SK-N-SH (cell line): ENCODE data around the gene FAM120A. TPM values are rescaled to one million over a fixed set of nuclear protein-coding genes. Genes with fewer than 3 reads are reported as not detected.

Source experiments
- CTCF ChIA-PET: fragments of 300-600, 350-600 bp; formaldehyde crosslinking; extraction: SDS; loops from one replicate; lab custom pipeline; 2021; lab: Yijun Ruan, JAX
- POLR2A ChIA-PET: fragments of 350-600 bp; sonication (Branson Sonifier 250); formaldehyde crosslinking; extraction: SDS; loops from one replicate; lab custom pipeline; 2020; ENCODE audit warnings: antibody characterized with exemption, inconsistent platforms; lab: Yijun Ruan, JAX
- DNase-seq: peaks from one replicate; pipeline ENCODE4 v3.0.0; 2012
- H2AFZ ChIP-seq: fragments of 200-600 bp; sonication (generic); 2 replicates; pipeline ENCODE4 v1.8.1; 2016; ENCODE audit warnings: antibody characterized with exemption, mild to moderate bottlenecking, low read depth
- H3F3A ChIP-seq: fragments of 200-600 bp; sonication (generic); replicated peaks from 2 replicates; pipeline ENCODE3; 2016; ENCODE audit warnings: antibody characterized with exemption, mild to moderate bottlenecking; ENCODE audit not compliant: insufficient read depth
- H3K27ac ChIP-seq, 2 experiments: fragments of 200-500 bp in 1 of 2; fragments of 200-600 bp in 1 of 2; sonication (Bioruptor generic) in 1 of 2; sonication (generic), shearing (Covaris generic) in 1 of 2; 2 replicates each; pipeline versions ENCODE4 v1.5.1 to v1.6.1; 2014 to 2016; ENCODE audit warnings: low read depth in 2 of 2, inconsistent platforms in 1 of 2, low read length in 1 of 2, mild to moderate bottlenecking in 1 of 2, mixed read lengths in 1 of 2
- H3K27me3 ChIP-seq: fragments of 200-600 bp; sonication (generic), shearing (Covaris generic); 2 replicates; pipeline ENCODE4 v1.6.1; 2016; ENCODE audit warnings: mixed run types; ENCODE audit not compliant: insufficient read depth
- H3K36me3 ChIP-seq, 2 experiments: fragments of 200-500 bp in 1 of 2; fragments of 200-600 bp in 1 of 2; sonication (Bioruptor generic) in 1 of 2; sonication (generic) in 1 of 2; replicated peaks in 1 of 2; 2 replicates each; pipeline versions ENCODE3 to v1.5.1; 2014 to 2016; ENCODE audit warnings: low read length in 1 of 2, mild to moderate bottlenecking in 1 of 2; ENCODE audit not compliant: insufficient read depth in 2 of 2, control insufficient read depth in 1 of 2
- H3K4me1 ChIP-seq, 2 experiments: fragments of 200-500 bp in 1 of 2; fragments of 200-600 bp in 1 of 2; sonication (Bioruptor generic) in 1 of 2; sonication (generic), shearing (Covaris generic) in 1 of 2; 2 replicates each; pipeline versions ENCODE4 v1.5.1 to v1.6.1; 2014 to 2016; ENCODE audit warnings: low read depth in 1 of 2, low read length in 1 of 2, mixed run types in 1 of 2; ENCODE audit not compliant: insufficient read depth in 2 of 2, control insufficient read depth in 1 of 2
- H3K4me2 ChIP-seq: fragments of 200-600 bp; sonication (generic), shearing (Covaris generic); 2 replicates; pipeline ENCODE4 v1.6.1; 2017; ENCODE audit warnings: mixed run types
- H3K4me3 ChIP-seq, 2 experiments: fragments of 200-500 bp in 1 of 2; fragments of 200-600 bp in 1 of 2; sonication (Bioruptor generic) in 1 of 2; sonication (generic), shearing (Covaris generic) in 1 of 2; 2 replicates each; pipeline versions ENCODE4 v1.5.1 to v1.8.1; 2014 to 2016; ENCODE audit warnings: low read depth in 2 of 2, inconsistent platforms in 1 of 2, low read length in 1 of 2, mild to moderate bottlenecking in 1 of 2, mixed read lengths in 1 of 2, moderate library complexity in 1 of 2
- H3K79me2 ChIP-seq: fragments of 200-600 bp; sonication (generic); 2 replicates; pipeline ENCODE4 v1.8.1; 2017; ENCODE audit warnings: mild to moderate bottlenecking; ENCODE audit not compliant: insufficient read depth
- H3K9ac ChIP-seq: fragments of 200-600 bp; sonication (generic); 2 replicates; pipeline ENCODE4 v1.6.1; 2017; ENCODE audit warnings: mixed run types
- H3K9me2 ChIP-seq: fragments of 200-600 bp; sonication (generic); 2 replicates; pipeline ENCODE4 v1.6.1; 2017; ENCODE audit warnings: mixed run types
- H3K9me3 ChIP-seq: fragments of 200-600 bp; sonication (generic); 2 replicates; pipeline ENCODE4 v1.6.1; 2017; ENCODE audit warnings: mixed run types, mild to moderate bottlenecking, moderate library complexity
- H4K20me1 ChIP-seq: fragments of 200-600 bp; sonication (generic); 2 replicates; pipeline ENCODE4 v1.6.1; 2017; ENCODE audit warnings: mild to moderate bottlenecking, mixed run types; ENCODE audit not compliant: insufficient read depth
- CHD2 ChIP-seq: fragments of 150-350 bp; IDR thresholded peaks from 2 replicates; pipeline ENCODE4 v1.6.1; 2018; ENCODE audit warnings: low read length; ENCODE audit not compliant: partially characterized antibody
- ELF1 ChIP-seq: IDR thresholded peaks from 2 replicates; pipeline ENCODE4 v1.4.0; 2012
- FOSL2 ChIP-seq: IDR thresholded peaks from 2 replicates; pipeline ENCODE4 v1.4.0; 2012; ENCODE audit warnings: low read depth, mild to moderate bottlenecking, moderate library complexity, borderline replicate concordance
- MEF2A ChIP-seq: IDR thresholded peaks from 2 replicates; pipeline ENCODE4 v1.4.0; 2012; ENCODE audit warnings: low read depth, borderline replicate concordance
- MXI1 ChIP-seq: IDR thresholded peaks from 2 replicates; pipeline ENCODE4 v1.6.1; 2012; ENCODE audit warnings: mild to moderate bottlenecking, low read depth, low read length, improper control_type of control experiment
- NFIC ChIP-seq: IDR thresholded peaks from 2 replicates; pipeline ENCODE4 v1.4.0; 2012; ENCODE audit warnings: borderline replicate concordance
- NRF1 ChIP-seq: IDR thresholded peaks from 2 replicates; pipeline ENCODE4 v1.6.1; 2012; ENCODE audit warnings: low read depth, mild to moderate bottlenecking, low read length
- POLR2AphosphoS5 ChIP-seq: IDR thresholded peaks from 2 replicates; pipeline ENCODE4 v1.6.1; 2012; ENCODE audit warnings: low read depth, low read length
- RAD21 ChIP-seq: IDR thresholded peaks from 2 replicates; pipeline ENCODE4 v1.6.1; 2012; ENCODE audit warnings: mild to moderate bottlenecking, low read length
- RCOR1 ChIP-seq: fragments of 150-350 bp; IDR thresholded peaks from 2 replicates; pipeline ENCODE4 v1.6.1; 2017; ENCODE audit warnings: antibody characterized with exemption, low read length
- TCF12 ChIP-seq: IDR thresholded peaks from 2 replicates; pipeline ENCODE4 v1.4.0; 2012
- TEAD4 ChIP-seq: IDR thresholded peaks from 2 replicates; pipeline ENCODE4 v1.4.0; 2012; ENCODE audit warnings: mild to moderate bottlenecking, borderline replicate concordance; ENCODE audit not compliant: insufficient read depth
- USF2 ChIP-seq: fragments of 150-350 bp; IDR thresholded peaks from 2 replicates; pipeline ENCODE4 v1.6.1; 2017; ENCODE audit warnings: antibody characterized with exemption, low read length, low read depth, borderline replicate concordance
- YY1 ChIP-seq: IDR thresholded peaks from 2 replicates; pipeline ENCODE4 v1.4.0; 2012; ENCODE audit warnings: low read depth, mild to moderate bottlenecking
- WGBS: methylation state at CpG from one replicate; pipeline ENCODE4 v1.1.6; 2017; ENCODE audit warnings: low lambda C conversion rate; 5-methylcytosine and 5-hydroxymethylcytosine counted together
- polyA plus RNA-seq, 3 experiments: library from polyadenylated mRNA; depleted of rRNA; stranded (reverse); fragments of >200 nt; gene quantifications; 2 replicates each; pipeline ENCODE4 v1.2.3, GENCODE V29; 2012

The FAM120A gene
- polyA plus RNA-seq, 1 of the 3 experiments (the other 2 are of a cell fraction) = 58.6 TPM

- H4K20me1 ChIP-seq = no peaks in the 10 kb centered on the region
- no peaks in the 10 kb centered on the region for H3K9me2 ChIP-seq
- no peaks in the 10 kb centered on the region for H3K4me1 ChIP-seq
- TF ChIP-seq NFIC (no peak), MXI1 (no peak), CHD2 (no peak), ELF1 (no peak), POLR2AphosphoS5 (no peak), NRF1 (no peak), FOSL2 (no peak), TEAD4 (no peak), USF2 (no peak)
- CTCF ChIA-PET = interaction anchor here (0.7 to 2.5 kb wide), 4 partner anchors 9 to 404 kb away, joined by 3 to 17 read pairs (median 3); no protein-coding TSS in a partner anchor
- H3K36me3 ChIP-seq = peaks cover 51 to 75% of the 10 kb centered on the region in 2 experiments
- peaks cover 3% of the 10 kb centered on the region; the same call in 1 of the 2 replicates for H3K79me2 ChIP-seq
- H3K27ac ChIP-seq = no peak overlapping the region
- no peak for DNase-seq
- no peak overlapping the region for H3K4me2 ChIP-seq
- POLR2A ChIA-PET = interaction anchor here (0.6 kb wide), 1 partner anchor 103 kb away, joined by 3 read pairs; no protein-coding TSS in a partner anchor
- H2AFZ ChIP-seq = no peak overlapping the region
- 98% methylated on average over 15 of the region's 15 CpGs for WGBS
- no peak overlapping the region for H3K9ac ChIP-seq
- H3K27me3 ChIP-seq = no peaks in the 10 kb centered on the region
- no peaks in the 10 kb centered on the region for H3K9me3 ChIP-seq
- peaks cover 3% of the 10 kb centered on the region for H3F3A ChIP-seq
- H3K4me3 ChIP-seq = no peak overlapping the region
Measured at GRCh38 chr9:93557366-93558137, 106.1 kb downstream of the FAM120A start.

DNA sequence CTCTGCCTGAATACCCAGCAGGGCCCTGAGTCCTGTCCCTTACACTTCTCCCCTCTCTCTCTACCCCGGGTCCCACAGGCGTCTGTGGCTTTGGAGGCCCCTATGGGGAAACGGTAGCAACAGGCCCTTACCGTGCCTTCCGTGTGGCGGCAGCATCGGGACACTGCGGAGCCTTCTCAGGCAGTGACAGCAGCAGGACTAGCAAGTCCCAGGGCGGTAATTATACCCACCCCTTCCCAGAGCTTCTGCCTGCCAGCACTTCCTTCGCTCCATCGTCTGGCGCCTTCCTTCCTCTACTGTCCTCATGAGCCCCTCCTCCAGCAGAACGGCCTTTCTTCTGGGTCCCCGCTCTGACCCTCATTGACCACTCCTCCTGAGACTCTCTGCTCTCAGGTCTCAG, 107.0 kb downstream of the FAM120A start:
- POLR2A ChIA-PET = no interaction called here
- Histone ChIP-seq H4K20me1 (no peaks in the 10 kb centered on the region), H3K4me3 (no peak overlapping the region), H3K9me2 (no peaks in the 10 kb centered on the region), H3K4me1 (no peaks in the 10 kb centered on the region)
- CTCF ChIA-PET = interaction anchor here (1.0 to 2.5 kb wide), 2 partner anchors 8 to 341 kb away, joined by 3 to 17 read pairs; no protein-coding TSS in a partner anchor
- TF ChIP-seq POLR2AphosphoS5 (no peak), CHD2 (no peak), YY1 (no peak), MXI1 (no peak), RAD21 (no peak), RCOR1 (no peak), TCF12 (no peak), MEF2A (no peak)
- TF ChIP-seq, all 33 proteins: peak for 0
- 90% methylated on average over 13 of the region's 14 CpGs for WGBS
- peaks cover 47 to 74% of the 10 kb centered on the region in 2 experiments for H3K36me3 ChIP-seq
- peaks cover 3% of the 10 kb centered on the region for H3F3A ChIP-seq
- DNase-seq = no peak
- no peak overlapping the region for H3K4me2 ChIP-seq
- H3K9me3 ChIP-seq = no peaks in the 10 kb centered on the region
- H2AFZ ChIP-seq = no peak overlapping the region
- H3K27me3 ChIP-seq = no peaks in the 10 kb centered on the region
- peaks cover 3% of the 10 kb centered on the region; the same call in 1 of the 2 replicates for H3K79me2 ChIP-seq
- no peak overlapping the region for H3K9ac ChIP-seq
- H3K27ac ChIP-seq = no peak overlapping the region
